Stimulated activated CD8-positive, alpha-beta memory T cell treated with anti-CD3 and anti-CD28 coated beads, Interleukin-7, amount 100 ng/mL, for 48 hours (primary cell): ENCODE data around the gene KMT2C.
"Not testable (repeated sequence)": the region's sequence is repeated elsewhere in the genome, so short reads cannot be mapped to it uniquely, and the experiment has no call there.

ENCODE experiments used
- DNase-seq, 2 donors: peaks; one replicate each; pipeline ENCODE4 v3.0.0-alpha.2; 2020; ENCODE audit warnings: low read depth in 1 of 2; ENCODE audit errors: extremely low read depth in 1 of 2

KMT2C gene

DNA sequence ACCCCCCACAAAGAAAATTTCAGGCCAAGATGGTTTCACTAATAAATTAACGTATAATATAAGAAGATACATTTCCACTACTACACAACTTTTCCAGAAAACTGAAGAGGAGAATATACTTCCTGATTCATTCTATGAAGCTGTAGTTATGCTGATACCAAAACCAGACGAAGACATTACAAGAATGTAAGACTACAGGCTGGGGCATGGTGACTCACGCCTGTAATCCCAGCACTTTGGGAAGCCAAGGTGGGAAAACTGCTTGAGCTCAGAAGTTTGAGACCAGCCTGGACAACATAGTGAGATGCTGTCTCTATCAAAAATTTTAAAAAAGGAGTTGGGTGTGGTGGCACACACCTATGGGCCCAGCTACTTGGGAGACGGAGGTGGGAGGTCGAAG lies 201.4 kb downstream of the KMT2C start:
- not testable (repeated sequence) for DNase-seq

DNA sequence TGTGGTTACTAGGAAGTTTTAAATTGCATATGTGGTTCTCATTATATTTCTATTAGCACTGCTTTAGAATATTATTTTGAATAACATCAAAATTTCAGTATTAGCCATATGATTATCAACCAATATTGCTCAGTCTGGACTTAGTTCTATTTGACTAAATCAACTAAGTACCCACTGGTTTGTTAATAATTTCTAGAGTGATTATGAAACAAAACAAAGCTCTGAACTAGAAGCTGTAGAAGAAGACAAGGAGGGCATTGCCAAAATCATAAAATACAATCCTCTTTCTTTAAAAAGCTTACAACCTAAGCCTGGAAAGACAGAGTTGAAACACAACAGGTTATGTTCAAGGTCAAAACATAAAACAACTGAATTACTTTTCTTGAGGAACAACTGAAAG lies 204.7 kb downstream of the KMT2C start:
- DNase-seq = no peak

DNA sequence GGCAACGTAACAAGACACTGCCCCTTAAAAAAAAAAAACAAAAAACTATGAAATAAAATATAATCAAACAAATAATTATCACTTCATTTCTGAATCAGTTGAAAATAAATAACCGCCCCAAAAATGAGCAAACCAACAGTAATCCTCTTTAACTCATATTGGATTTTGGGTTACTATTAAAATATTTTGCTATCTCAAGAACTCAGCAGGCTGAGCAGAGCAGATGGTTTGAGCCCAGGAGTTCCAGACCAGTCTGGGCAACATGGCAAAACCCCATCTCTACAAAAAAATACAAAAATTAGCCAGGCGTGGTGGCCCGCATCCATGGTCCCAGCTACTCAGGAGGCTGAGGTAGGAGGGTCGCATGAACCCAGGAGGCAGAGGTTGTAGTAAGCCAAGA lies 216.2 kb downstream of the KMT2C start:
- not testable (repeated sequence) for DNase-seq

DNA sequence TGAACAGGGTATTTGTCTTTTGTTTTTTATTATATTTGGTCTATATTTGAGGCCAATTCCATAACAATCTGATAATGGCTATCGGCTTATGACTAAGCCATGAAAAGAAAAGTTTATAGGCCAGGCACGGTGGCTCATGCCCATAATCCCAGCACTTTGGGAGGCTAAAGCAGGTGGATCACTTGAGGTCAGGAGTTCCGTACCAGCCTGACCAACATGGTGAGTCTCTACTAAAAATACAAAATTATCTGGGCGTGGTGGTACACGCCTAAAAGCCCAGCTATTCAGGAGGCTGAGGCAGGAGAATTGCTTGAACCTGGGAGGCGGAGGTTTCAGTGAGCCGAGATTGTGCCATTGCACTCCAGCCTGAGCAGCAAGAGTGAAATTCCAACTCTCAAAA lies 227.0 kb downstream of the KMT2C start:
- not testable (repeated sequence) for DNase-seq

DNA sequence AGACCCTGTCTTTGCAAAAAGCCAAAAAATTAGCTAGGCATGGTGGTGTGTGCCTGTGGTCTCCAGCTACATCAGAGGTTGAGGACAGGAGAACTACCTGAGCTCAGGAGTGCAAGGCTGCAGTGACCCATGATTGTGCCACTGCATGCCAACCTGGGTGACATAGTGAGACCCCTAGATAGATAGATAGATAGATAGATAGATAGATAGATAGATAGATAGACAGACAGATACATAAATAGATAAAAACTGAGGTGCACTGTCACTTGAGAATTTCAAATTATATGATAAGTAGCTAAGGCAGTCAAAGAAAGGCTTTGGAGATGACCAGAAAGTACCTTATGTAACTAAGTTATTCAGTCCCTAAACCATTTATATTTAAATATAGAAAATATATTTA lies 231.4 kb downstream of the KMT2C start:
- DNase-seq = not testable (repeated sequence)

DNA sequence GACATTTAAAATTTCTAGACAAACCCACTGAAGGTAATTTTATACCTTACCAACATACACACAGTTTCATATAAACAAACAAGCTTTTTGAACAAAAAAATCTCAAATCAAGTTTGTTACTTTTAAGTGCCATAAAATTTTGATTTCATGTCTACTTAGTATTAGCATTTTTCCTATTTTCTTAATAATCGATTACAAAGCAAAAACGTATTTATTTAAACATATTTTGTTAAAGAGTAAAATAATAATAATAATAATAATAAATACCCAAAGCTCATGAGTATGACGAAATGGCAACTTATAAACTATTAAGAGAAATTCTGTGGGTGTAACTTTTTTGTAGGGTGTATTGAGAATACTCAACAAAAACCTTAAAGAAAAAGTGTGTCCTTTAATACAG lies 232.7 kb downstream of the KMT2C start:
- DNase-seq = no peak

DNA sequence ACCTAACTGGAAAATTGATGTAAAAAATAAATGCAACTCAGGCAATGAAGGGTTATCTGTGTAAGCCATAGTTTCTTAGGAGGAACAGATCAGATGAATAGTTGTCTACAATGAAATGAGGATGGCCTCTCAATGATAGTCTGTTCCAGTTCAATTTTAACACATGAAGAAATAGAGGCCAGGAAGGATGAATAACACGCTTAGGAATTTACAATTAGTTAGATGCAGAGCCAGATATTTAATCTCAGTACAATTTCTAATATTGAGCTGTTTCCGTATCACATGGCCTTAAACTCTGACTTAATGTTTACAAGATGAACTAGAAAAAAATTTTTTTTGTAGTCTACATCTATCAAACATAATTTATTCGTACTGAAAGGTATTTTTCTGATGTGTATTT lies 233.7 kb downstream of the KMT2C start:
- DNase-seq = no peak

DNA sequence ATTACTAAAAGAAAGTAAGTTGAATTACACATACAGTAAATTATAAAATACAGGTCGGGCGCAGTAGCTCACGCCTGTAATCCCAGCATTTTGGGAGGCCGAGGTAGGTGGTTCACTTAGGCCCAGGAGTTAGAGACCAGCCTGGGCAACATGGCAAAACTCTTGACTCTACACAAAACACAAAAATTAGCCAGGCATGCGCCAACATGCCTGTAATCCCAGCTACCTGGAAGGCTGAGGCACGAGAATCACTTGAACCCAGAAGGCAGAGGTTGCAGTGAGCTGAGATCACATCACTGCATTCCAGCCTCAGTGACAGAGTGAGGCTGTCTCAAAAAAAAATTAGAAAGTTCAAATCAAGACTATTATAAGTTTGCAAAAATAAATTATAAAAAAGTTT lies 235.4 kb downstream of the KMT2C start:
- no peak for DNase-seq

DNA sequence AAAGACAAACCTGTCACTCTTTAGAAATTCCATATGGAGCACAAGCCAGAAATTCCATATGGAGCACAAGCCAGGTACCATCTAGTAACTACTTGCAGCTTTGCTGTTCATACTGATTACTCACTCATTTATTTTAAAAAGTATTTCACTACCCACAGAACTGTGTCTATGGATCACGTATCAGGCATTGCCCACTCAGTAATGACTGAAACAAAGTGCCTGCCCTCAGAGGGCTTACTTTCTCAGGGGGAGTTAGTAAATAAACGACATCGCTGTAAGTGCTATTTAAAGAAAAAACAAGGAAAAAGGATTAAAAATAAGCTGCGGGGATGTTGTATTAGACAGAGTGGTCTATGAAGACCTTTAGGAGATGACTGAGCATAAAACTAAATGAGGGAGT lies 239.4 kb downstream of the KMT2C start:
- DNase-seq = no peak

DNA sequence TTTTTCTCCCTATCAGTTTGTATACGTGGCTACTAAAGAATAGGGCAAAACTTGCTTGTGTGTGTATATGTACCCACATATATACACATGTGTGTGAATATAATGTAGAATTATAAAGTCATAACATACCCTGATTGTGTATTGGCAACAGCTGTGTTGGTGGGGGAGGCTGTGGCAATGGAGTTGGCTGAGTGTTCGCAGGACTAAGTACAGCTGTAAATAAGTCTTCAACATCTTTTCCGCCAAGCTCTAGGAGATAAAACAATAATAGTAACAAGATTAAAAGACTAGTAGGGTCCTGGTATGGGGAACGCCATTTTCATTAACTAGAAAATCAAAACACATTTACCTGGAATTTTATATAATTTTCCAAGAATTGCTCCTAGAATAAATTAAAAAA lies 241.9 kb downstream of the KMT2C start:
- DNase-seq = no peak

DNA sequence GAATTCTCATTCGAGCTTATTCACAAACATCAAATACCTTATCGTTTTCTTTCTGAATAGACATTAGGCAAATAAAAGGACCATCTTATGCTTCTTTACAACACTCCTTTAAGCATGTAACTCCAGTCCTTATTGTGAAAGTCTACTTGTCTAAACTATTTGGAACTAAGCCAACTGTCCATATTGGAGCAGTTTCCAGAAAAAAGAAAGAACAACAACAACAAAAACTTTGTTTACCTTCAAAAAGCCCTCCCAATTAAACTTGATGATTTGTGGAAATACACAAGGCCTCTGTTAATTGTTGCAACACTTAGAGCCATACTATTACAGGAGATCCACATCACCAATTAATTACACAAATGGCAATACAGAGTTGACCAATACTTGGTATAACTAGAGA lies 246.7 kb downstream of the KMT2C start:
- DNase-seq = no peak

DNA sequence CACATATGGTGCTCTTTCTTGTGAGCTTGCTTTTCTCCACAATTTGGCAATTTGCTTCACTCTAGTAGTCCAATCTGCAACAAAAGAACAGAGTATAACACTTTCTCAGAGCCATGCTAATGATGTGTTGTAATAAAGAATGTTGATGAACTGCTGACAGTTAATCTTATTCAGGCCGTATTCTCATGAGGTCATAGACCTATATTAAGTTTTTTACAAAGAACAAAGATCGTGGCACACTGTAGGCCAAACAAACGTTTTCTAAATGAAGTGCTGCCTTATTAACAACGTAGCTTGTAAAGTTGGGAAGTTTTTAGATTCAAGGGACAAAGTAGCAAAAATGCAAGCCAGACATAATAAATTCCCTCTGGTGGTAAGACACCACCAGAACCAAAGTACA lies 250.2 kb downstream of the KMT2C start:
- no peak for DNase-seq

DNA sequence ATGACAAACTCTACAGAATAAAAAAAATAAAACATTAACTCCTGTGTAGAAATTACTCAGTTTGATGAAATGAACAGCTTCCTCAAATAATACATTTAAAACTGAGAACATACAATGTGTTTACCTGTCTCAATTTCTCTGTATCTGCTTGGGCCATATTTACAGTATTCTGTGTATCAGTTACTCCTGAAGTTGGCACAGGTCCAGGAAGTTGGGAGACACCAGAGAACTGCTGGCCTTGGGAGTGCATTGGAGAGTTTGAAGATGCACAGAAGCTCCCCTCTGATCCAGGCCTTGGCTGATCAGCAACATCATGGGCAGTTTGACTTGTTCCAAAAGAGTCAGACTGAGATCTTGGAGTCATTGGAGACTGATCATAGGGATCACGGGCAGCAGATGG lies 255.2 kb downstream of the KMT2C start:
- DNase-seq = no peak

DNA sequence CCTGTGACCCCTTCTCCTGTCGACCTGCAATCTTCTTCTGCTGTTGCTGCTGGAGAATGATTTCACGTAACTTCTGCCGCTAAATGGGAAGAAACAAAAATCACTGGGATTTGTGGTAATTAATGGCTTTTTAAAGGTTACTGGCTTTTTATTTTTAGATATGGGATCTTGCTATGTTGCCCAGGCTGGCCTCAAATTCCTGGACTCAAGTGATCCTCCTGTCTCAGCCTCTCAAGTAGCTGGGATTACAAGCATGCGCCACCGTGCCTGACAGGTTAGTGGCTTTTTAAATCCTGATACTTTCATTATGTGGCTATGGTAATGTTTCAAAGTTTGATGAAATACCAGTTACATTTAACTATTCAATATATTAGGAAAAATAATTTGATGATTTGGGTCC lies 255.8 kb downstream of the KMT2C start:
- DNase-seq = no peak

DNA sequence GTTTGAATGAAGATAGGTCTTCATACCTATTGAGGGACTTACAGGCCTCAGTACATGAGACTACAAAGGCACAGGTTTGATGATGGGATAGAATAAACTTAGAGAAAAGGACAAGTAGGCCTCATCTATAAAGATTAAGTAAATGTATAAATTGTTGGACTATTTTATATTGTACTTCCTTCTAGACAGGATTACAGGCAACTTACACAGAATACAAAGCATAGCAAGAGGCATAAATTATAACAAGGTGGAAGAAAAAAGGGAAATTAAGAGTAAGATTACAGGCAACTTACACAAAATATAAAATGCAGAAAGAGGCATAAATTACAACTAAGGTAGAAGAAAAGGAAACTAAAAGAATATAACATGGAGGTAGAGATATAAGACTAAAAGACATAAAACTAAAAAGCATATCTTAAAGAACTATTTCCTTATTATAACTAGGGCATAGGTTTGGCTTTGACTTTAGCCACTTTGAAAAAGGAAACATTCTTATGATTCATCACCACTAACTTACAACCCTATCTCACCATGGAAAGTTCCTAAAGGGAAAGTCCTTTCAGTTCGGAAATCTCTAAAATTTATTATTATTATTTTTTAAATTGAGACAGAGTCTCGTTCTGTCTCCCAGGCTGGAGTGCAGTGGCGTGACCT lies 257.3 kb downstream of the KMT2C start:
- DNase-seq = no peak

DNA sequence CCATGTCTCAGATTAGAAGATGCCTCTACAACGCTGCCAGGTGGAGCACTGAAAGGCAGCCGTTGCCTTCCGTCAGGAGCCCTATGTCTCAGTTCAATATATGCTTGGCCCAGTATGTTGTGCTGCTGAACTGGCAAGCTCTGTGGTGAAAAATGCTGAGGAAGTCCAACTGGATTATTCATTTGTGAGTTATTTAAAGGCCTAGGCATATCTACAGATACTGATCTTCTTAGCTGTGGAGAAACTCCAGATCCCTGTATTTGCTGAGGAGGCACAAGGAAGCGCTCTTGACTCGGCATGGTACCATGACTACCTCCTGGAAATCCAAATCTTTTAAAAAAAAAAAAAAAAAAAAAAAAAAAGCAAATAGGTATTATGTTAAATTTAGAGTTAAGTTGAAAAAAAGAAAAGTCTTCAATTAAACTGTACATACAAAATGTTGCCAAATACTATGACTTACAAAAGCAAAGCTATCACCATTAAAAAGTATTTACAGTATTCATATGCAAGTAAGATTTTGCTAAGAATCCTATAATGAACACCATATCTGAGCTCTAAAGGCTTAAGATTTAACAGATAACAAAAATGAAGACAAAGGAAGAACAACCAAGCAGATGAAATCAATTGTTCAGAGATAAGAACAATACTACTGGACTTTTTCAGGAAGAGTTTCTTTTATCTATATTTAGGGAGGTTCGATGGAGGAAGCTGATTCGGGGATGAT lies 258.0 kb downstream of the KMT2C start:
- DNase-seq = no peak

DNA sequence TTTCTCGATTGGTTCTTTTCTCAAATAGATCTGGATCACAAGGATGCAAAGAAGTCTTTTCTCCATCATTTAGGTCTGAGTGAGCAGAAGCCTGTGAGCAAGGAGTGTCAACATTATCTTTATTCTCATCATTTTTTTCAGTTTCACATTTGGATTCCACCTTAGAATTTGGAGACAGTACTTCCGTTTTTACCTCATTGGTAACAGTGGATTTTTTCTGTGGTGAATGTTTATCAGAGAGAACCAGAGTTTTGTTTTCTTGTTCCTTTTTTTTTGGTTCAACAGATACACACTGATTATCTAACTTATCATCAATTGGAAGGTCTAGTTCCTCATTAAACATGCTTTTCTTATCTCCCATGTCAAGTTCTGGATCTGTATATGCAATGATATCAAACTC lies 259.0 kb downstream of the KMT2C start:
- DNase-seq = no peak

DNA sequence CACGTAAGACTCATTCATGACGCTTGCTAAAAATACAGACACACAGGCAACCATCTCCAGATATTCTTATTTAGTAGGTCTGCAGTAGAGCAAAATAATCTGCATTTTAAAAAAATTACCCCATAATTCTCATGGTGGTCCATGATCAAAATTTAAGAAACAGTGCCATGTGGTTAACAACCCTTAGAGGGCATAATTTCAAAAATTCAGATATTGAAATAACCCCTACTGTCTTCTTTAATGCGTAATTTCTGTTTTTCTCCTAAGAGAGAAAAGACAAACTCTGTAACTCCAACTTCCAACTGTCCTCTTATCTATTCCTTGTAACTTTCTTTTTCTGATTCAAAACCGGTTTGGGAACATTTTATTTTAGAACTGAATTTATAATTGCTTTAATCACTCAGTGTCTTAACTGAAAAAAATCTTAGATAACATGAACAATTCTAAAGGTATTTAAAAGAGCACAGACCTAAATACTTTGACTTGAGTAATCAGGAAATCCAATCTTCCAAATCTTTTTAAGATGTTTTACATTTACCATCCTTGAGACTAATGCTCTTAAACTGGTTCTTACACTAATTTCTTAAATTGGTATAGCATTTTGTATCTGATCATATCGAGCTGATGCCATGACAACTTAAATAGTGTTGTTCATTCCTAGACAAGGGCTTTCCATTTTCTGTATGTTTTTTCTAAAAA lies 262.3 kb downstream of the KMT2C start:
- no peak for DNase-seq

DNA sequence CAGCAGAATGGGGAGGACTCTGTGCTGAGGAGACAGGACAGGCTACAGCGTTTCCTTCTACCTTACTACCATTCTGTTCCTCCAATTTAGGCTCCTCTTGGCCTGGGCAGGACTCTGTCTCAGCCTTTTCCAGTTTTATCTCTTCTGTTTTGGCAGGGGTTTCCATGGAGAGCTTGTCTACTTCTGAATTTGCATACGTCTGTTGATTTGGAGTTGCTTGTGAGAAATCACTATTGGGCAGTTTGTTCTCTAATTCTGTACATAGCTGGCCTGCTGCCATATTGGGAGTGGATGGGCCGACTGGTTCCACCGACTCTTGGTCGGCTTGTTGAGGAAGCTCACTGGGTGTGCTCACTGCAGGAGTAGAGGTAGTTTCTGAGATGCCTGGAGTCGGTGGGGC lies 273.5 kb downstream of the KMT2C start:
- no peak for DNase-seq

DNA sequence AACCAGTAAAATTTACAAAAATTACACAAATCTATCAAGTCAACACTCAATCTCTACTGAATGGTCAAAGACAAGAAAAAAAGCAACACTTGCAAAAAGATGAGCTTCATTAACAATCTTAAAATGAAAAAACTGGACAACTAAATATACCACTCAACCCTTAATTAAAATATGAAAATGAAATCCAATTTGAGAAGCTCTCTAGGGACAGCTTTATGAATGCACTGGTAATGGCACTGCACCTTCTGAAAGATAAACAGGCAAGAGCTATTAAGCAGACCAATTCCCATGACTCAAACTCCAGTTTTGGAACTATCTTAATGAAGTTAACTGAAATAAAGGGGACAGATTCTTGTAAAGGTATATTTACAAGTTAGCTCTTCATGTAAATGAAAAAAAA lies 274.6 kb downstream of the KMT2C start:
- no peak for DNase-seq

DNA sequence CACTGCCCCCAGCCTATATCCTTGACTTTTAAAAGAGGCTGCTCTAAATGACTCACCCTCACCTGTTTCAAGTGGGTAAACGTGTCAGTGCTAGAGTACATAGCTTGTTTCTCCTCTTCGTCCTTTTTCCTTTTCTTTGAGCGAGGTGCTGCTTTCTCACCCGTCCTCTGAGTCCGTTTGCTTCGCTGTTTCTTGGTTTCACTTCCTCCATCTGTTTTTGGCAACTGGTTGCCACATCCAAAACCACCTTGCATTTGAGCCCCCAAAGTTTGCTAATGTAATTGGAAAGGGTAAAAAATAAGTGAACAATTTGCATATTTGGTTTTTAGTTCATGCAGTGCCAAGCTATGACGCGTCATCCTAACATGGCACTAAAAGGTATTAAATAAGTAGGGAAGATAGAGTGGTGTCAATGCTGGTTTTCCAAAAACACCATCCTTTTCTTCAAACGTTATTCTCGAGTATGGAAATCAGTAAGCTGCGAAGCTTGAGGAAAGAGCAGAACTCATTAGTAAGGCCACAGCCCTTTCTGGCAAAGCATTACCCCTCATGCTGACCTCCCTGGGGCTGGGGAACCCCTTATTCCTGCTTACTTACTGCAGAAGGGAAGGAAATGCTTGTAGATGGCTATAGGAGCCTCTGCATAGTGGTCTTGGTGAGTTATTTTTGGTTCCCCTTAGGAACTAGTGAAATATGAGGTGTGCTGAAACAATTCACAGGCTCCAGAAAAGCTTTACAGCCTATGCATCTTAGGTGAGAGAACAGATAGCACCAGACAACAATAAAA lies 276.8 kb downstream of the KMT2C start:
- DNase-seq = no peak
